Mucosa of descending colon (tissue), 3 donors: ENCODE data around the gene ITGB6. TPM values are rescaled to one million over a fixed set of nuclear protein-coding genes. Genes with fewer than 3 reads are reported as not detected.

Experiments
- ATAC-seq: fragments of 200-7000 bp; cut with Tn5 transposase; one replicate; pipeline ENCODE4 v1.9.1; 2020; ENCODE audit warnings: mild to moderate bottlenecking, moderate library complexity
- DNase-seq, 3 donors: peaks; one replicate each; pipeline ENCODE4 v3.0.0-alpha.2; 2020
- H3K36me3 ChIP-seq: fragments of 200-600 bp; one replicate; pipeline ENCODE4 v1.8.0; 2021; ENCODE audit warnings: low read depth, mild to moderate bottlenecking
- H3K4me1 ChIP-seq: fragments of 200-600 bp; one replicate; pipeline ENCODE4 v1.8.0; 2021; ENCODE audit warnings: low read depth, mild to moderate bottlenecking
- H3K4me3 ChIP-seq: fragments of 200-600 bp; one replicate; pipeline ENCODE4 v1.8.0; 2021; ENCODE audit warnings: mild to moderate bottlenecking
- H3K9me3 ChIP-seq: fragments of 200-600 bp; one replicate; pipeline ENCODE4 v1.8.0; 2021; ENCODE audit warnings: mild to moderate bottlenecking
- intact Hi-C, 2 donors: fragments of 100-400 bp; cut with DNase I in 1 of 2; cut with micrococcal nuclease in 1 of 2; formaldehyde crosslinking; loops; one replicate each; pipeline versions ENCODE4 v1.11.0 to v1.11.1; 2022; cut with DNase I, micrococcal nuclease
- total RNA-seq, 3 donors: library from RNA; stranded (reverse); fragmentation: NEBNext Ultra II Directional in 2 of 3; extraction: Animal tissue kit (Norgen Biotek cat#: 25700) in 2 of 3; gene quantifications; one replicate each; pipeline versions ENCODE4 v1.2.1 to v1.2.4, GENCODE V29; 2021 to 2023
- TF ChIP-seq, protein P1 (sequence below): fragments of 200-600 bp; IDR thresholded peaks from one replicate; pipeline ENCODE4 v1.8.0; 2022; ENCODE audit warnings: antibody characterized with exemption, mild to moderate bottlenecking
- donor health status: DM: no; HTN: no; CAD: no; lungs with moderate emphysema.
- donor health status: DM: no; HTN: no; CAD: no.
- donor health status: DM: no; HTN: yes; CAD: no.

Gene ITGB6
- total RNA-seq, 3 donors from 2014 or later: 9.0 to 35.7 (median 16.2) TPM

GRCh38 chr2:160141419-160141818 is 58.7 kb downstream of the ITGB6 start:
- TF ChIP-seq, protein P1, sequence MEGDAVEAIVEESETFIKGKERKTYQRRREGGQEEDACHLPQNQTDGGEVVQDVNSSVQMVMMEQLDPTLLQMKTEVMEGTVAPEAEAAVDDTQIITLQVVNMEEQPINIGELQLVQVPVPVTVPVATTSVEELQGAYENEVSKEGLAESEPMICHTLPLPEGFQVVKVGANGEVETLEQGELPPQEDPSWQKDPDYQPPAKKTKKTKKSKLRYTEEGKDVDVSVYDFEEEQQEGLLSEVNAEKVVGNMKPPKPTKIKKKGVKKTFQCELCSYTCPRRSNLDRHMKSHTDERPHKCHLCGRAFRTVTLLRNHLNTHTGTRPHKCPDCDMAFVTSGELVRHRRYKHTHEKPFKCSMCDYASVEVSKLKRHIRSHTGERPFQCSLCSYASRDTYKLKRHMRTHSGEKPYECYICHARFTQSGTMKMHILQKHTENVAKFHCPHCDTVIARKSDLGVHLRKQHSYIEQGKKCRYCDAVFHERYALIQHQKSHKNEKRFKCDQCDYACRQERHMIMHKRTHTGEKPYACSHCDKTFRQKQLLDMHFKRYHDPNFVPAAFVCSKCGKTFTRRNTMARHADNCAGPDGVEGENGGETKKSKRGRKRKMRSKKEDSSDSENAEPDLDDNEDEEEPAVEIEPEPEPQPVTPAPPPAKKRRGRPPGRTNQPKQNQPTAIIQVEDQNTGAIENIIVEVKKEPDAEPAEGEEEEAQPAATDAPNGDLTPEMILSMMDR: no peak
- Histone ChIP-seq H3K4me3 (no peak overlapping the region), H3K36me3 (no peaks in the 10 kb centered on the region), H3K4me1 (no peaks in the 10 kb centered on the region), H3K9me3 (no peaks in the 10 kb centered on the region)
- no peak for ATAC-seq
- intact Hi-C loops: no loop called here
- no peak for DNase-seq

GRCh38 chr2:160140471-160140870 is 59.6 kb downstream of the ITGB6 start:
- Histone ChIP-seq H3K36me3 (no peaks in the 10 kb centered on the region), H3K9me3 (no peaks in the 10 kb centered on the region), H3K4me1 (no peaks in the 10 kb centered on the region), H3K4me3 (no peak overlapping the region)
- DNase-seq (no peak), ATAC-seq (no peak)
- TF ChIP-seq, protein P1: no peak
- intact Hi-C loops: no loop called here

DNA sequence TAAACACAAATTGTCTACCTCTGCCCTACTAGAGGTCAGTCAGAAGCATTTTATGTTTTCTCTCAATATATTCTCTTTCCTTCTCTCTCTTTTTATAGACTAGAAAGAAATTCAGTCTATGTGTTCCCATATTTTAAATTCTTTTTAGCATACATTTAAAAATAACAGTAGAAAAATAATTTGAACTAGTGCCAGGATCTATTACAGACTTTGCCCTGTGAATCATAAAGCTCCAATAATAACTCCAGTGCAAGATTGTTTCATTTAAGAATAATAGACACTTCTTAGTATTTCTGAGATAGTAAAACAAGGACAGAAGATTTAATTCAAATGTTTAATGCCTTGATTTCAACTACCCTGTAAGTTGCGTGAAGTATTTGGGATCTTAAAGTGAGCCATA is 60.1 kb downstream of the ITGB6 start:
- H3K4me1 ChIP-seq: no peaks in the 10 kb centered on the region
- no peak for DNase-seq
- intact Hi-C loops: no loop called here
- no peaks in the 10 kb centered on the region for H3K9me3 ChIP-seq
- H3K4me3 ChIP-seq: no peak overlapping the region
- H3K36me3 ChIP-seq: no peaks in the 10 kb centered on the region
- TF ChIP-seq, protein P1: no peak
- ATAC-seq: no peak

- Histone ChIP-seq H3K4me1 (no peaks in the 10 kb centered on the region), H3K9me3 (no peaks in the 10 kb centered on the region), H3K4me3 (no peak overlapping the region), H3K36me3 (no peaks in the 10 kb centered on the region)
- ATAC-seq: no peak
- TF ChIP-seq, protein P1: no peak
- intact Hi-C loops: no loop called here
- DNase-seq: no peak
Observed at GRCh38 chr2:160139350-160139749, 60.7 kb downstream of the ITGB6 start.

GRCh38 chr2:160138406-160138805 is 61.7 kb downstream of the ITGB6 start:
- no peaks in the 10 kb centered on the region for H3K36me3 ChIP-seq
- intact Hi-C loops: no loop called here
- TF ChIP-seq, protein P1: no peak
- H3K4me3 ChIP-seq: no peak overlapping the region
- DNase-seq (no peak), ATAC-seq (no peak)
- no peaks in the 10 kb centered on the region for H3K4me1 ChIP-seq
- H3K9me3 ChIP-seq: no peaks in the 10 kb centered on the region

DNA sequence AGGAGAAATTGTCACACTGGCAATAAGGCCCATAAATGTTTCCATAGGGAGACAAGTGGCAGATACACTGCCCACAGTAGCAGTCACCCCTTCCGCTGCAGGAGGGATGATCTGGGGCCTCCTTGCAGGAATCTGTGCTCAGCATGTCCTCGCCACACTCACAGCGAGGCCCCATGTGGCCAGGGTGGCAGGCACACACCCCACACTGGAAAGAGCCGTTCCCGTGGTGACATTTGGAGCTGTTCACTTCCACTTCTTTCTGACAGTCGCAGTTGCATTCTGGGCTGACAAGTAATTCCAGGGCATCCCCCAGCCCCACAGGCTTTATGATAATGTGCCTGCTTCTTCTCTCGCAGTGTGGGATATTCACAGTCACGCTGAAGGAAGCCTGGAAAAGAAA is 62.6 kb downstream of the ITGB6 start:
- ATAC-seq: no peak
- Histone ChIP-seq H3K4me3 (no peak overlapping the region), H3K9me3 (no peaks in the 10 kb centered on the region), H3K4me1 (no peaks in the 10 kb centered on the region), H3K36me3 (no peaks in the 10 kb centered on the region)
- DNase-seq: no peak
- TF ChIP-seq, protein P1: no peak
- intact Hi-C loops: no loop called here
